AG04450 (cell line): ENCODE results near the gene KCNK10. TPM values are rescaled to one million over a fixed set of nuclear protein-coding genes. Genes with fewer than 3 reads are reported as not detected.

Experiments
- CTCF ChIA-PET: fragments of 300-600, 350-600 bp; formaldehyde crosslinking; extraction: SDS; loops from one replicate; lab custom pipeline; 2022; ENCODE audit warnings: antibody characterized with exemption, inconsistent platforms; lab: Charles Lee
- POLR2A ChIA-PET: fragments of 350-600 bp; formaldehyde crosslinking; extraction: SDS; loops from one replicate; lab custom pipeline; 2021; ENCODE audit warnings: antibody characterized with exemption, inconsistent platforms; lab: Yijun Ruan, JAX
- DNase-seq: peaks from one replicate; pipeline ENCODE4 v3.0.0-alpha.2; 2011; ENCODE audit warnings: low read depth, low spot score
- H3K27ac ChIP-seq: one replicate; pipeline ENCODE4 v1.5.1; 2012; ENCODE audit warnings: low read depth, low read length, control low read depth
- H3K27me3 ChIP-seq: one replicate; pipeline ENCODE4 v1.6.0; 2012; ENCODE audit warnings: low read length; ENCODE audit not compliant: control insufficient read depth, insufficient read depth
- H3K4me3 ChIP-seq: 2 replicates; pipeline ENCODE4 v1.5.1; 2011; ENCODE audit warnings: mild to moderate bottlenecking, low read depth, low read length, control low read depth
- H3K9me3 ChIP-seq: 2 replicates; pipeline ENCODE4 v1.5.1; 2012; ENCODE audit warnings: low read length; ENCODE audit not compliant: control insufficient read depth, insufficient read depth
- CTCF ChIP-seq: IDR thresholded peaks from 2 replicates; pipeline ENCODE4 v1.5.1; 2011; ENCODE audit warnings: low read depth, low read length, control low read depth, inconsistent platforms
- polyA plus RNA-seq: library from polyadenylated mRNA; depleted of rRNA; stranded (reverse); fragments of >200 nt; gene quantifications from 2 replicates; pipeline ENCODE4 v1.2.3, GENCODE V29; 2011

KCNK10 gene
- polyA plus RNA-seq, 1 experiment: not detected

DNA sequence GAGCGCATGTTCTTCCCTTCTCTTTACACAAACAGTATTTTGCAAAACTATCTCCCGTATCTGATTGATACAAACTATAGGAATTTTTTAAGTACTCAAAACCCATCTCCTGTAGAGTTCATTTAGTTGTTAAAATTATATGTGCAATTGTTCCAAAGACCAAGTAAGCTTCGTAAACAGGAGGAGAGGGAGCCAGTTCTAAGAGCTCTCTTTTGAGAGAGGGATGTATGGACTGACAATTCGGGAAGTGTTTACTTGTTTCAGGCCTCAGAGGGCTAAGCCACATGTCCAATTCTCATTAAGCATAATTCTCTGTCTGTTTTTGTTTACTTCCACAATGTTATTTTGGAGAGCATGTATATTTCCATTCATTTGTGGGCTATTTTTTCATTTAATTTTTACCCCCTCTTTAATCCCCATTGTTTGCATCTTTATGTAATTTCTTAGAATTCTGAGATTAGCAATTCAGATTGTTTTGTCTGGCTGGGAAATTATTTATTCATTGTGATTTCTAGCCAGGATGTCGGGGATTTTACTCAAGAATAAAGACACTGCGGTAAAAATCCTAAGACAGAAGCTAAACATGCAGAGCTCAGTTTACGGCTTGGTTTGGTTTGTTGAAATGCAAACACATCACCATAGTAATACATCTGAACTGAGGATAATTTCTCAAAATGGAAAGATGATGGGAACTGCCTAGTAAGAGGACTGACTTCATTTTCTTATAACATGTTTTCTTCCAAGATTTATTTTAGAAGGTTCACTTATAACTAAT lies 126.8 kb downstream of the KCNK10 start:
- POLR2A ChIA-PET: no interaction called here
- H3K9me3 ChIP-seq: no peaks in the 10 kb centered on the region
- H3K27me3 ChIP-seq: peaks cover 5% of the 10 kb centered on the region
- CTCF ChIA-PET: no interaction called here
- no peak for TF ChIP-seq CTCF
- DNase-seq: no peak
- no peak overlapping the region for H3K4me3 ChIP-seq
- H3K27ac ChIP-seq: no peak overlapping the region

- no peak for TF ChIP-seq CTCF
- CTCF ChIA-PET: no interaction called here
- POLR2A ChIA-PET: no interaction called here
Observed at GRCh38 chr14:88195676-88196075, 127.4 kb downstream of the KCNK10 start.

DNA sequence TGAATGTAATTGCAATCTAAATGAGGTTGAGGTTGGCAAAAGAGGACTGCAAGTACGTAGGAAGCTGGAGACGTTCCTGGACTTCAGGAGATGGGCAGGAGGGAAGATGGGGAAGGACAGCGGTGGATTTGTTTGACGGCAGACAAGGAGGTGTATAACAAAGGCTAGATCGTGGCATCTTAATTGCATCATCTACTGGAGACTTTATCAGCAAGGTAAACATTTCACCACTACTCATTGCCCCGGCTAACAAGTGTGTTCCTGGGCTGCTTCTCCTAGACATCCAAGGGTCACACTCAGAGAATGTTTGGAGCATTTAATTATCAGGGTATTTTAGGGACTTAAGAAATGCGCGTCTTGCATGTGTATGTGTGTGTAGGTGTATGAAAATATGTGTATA lies 128.5 kb downstream of the KCNK10 start:
- DNase-seq: no peak
- POLR2A ChIA-PET: no interaction called here
- no peak overlapping the region for H3K27ac ChIP-seq
- TF ChIP-seq CTCF: no peak
- peaks cover 5% of the 10 kb centered on the region for H3K27me3 ChIP-seq
- H3K4me3 ChIP-seq: no peak overlapping the region
- CTCF ChIA-PET: interaction anchor here (0.7 kb wide), 1 partner anchor 289 kb away, joined by 6 read pairs; no protein-coding TSS in a partner anchor
- H3K9me3 ChIP-seq: no peaks in the 10 kb centered on the region

More at GRCh38 chr14:88195676-88196075, 127.4 kb downstream of the KCNK10 start:
- Histone ChIP-seq H3K4me3 (no peak overlapping the region), H3K27ac (no peak overlapping the region), H3K27me3 (peaks cover 5% of the 10 kb centered on the region), H3K9me3 (no peaks in the 10 kb centered on the region)
- DNase-seq: no peak

DNA sequence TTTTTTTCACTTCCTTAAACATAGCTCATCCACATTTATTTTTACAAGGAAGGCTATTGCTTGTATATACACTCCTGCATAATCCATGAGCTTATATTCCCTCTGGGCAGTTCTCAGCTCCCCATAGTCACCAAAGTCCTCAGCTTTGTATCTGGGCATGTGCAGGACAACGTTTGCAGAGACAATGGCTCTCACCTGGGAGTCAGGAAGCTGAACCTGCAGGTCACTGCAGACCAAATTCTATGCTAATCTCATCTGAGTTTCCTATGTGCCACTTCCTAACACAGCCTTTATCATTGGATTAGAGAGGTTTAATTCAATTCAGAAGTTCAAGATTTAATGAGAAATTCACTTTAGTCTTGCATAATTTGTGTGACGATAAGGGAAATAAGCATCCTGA lies 131.5 kb downstream of the KCNK10 start:
- Histone ChIP-seq H3K4me3 (no peak overlapping the region), H3K27ac (no peak overlapping the region), H3K27me3 (peaks cover 5% of the 10 kb centered on the region), H3K9me3 (no peaks in the 10 kb centered on the region)
- no peak for DNase-seq
- ChIA-PET CTCF (interaction anchor here (3.2 kb wide), 1 partner anchor 188 kb away, joined by 49 read pairs; no protein-coding TSS in a partner anchor), POLR2A (no interaction called here)
- TF ChIP-seq CTCF: no peak
